CD14-positive monocyte (primary cell): Measurements from ENCODE around the gene ZNF221. TPM values are rescaled to one million over a fixed set of nuclear protein-coding genes. Genes with fewer than 3 reads are reported as not detected.

ENCODE experiments used
- DNase-seq, 3 donors: peaks; one replicate each; pipeline ENCODE4 v3.0.0-alpha.2; 2011 to 2022
- H2AFZ ChIP-seq: 2 replicates; pipeline ENCODE4 v1.6.0; 2012; ENCODE audit warnings: mild to moderate bottlenecking, low read depth, low read length, inconsistent platforms; ENCODE audit not compliant: insufficient read depth, poor library complexity, severe bottlenecking
- H3K27ac ChIP-seq, 2 donors: 1 replicate in 1 of 2; 2 replicates in 1 of 2; pipeline ENCODE4 v1.5.1; 2012 to 2013; ENCODE audit warnings: low read length in 2 of 2, control low read depth in 1 of 2, inconsistent platforms in 1 of 2, low read depth in 1 of 2, mild to moderate bottlenecking in 1 of 2
- H3K27me3 ChIP-seq, 2 donors: one replicate each; pipeline versions ENCODE4 v1.6.0 to v1.6.1; 2011 to 2013; ENCODE audit warnings: low read length in 2 of 2; ENCODE audit not compliant: control insufficient read depth in 2 of 2, insufficient read depth in 2 of 2
- H3K36me3 ChIP-seq, 2 donors: replicated peaks in 1 of 2; 1 replicate in 1 of 2; 2 replicates in 1 of 2; pipeline versions ENCODE4 v1.5.1 to v1.6.1; 2012 to 2013; ENCODE audit warnings: low read length in 2 of 2, control low read depth in 1 of 2, inconsistent platforms in 1 of 2, mild to moderate bottlenecking in 1 of 2; ENCODE audit not compliant: insufficient read depth in 2 of 2, control insufficient read depth in 1 of 2
- H3K4me1 ChIP-seq, 2 donors: 1 replicate in 1 of 2; 2 replicates in 1 of 2; pipeline versions ENCODE4 v1.5.1 to v1.6.1; 2012 to 2013; ENCODE audit warnings: low read length in 2 of 2, control low read depth in 1 of 2, inconsistent platforms in 1 of 2, mild to moderate bottlenecking in 1 of 2, moderate library complexity in 1 of 2; ENCODE audit not compliant: insufficient read depth in 2 of 2, control insufficient read depth in 1 of 2
- H3K4me2 ChIP-seq: replicated peaks from 2 replicates; pipeline ENCODE3; 2012; ENCODE audit warnings: low read length, moderate library complexity, mild to moderate bottlenecking; ENCODE audit not compliant: poor library complexity, severe bottlenecking; ENCODE audit errors: extremely low read depth
- H3K4me3 ChIP-seq, 3 experiments: fragments of 200-600 bp in 1 of 3; sonication (generic) in 1 of 3; replicated peaks in 1 of 3; 1 replicate in 2 of 3; 2 replicates in 1 of 3; pipeline ENCODE4 v1.5.1; 2011 to 2013; ENCODE audit warnings: low read length in 3 of 3, mild to moderate bottlenecking in 3 of 3, control low read depth in 2 of 3, low read depth in 2 of 3, inconsistent platforms in 1 of 3, moderate library complexity in 1 of 3
- H3K79me2 ChIP-seq: 2 replicates; pipeline ENCODE4 v1.6.0; 2012; ENCODE audit warnings: mild to moderate bottlenecking, control low read depth, inconsistent platforms, low read length, moderate library complexity; ENCODE audit not compliant: insufficient read depth
- H3K9ac ChIP-seq: 2 replicates; pipeline ENCODE4 v1.6.0; 2017; ENCODE audit warnings: low read length, mild to moderate bottlenecking; ENCODE audit not compliant: insufficient read depth, poor library complexity, severe bottlenecking
- H3K9me3 ChIP-seq, 2 donors: replicated peaks in 1 of 2; 1 replicate in 1 of 2; 2 replicates in 1 of 2; pipeline versions ENCODE4 v1.5.1 to v1.6.1; 2012 to 2013; ENCODE audit warnings: low read length in 2 of 2, control low read depth in 1 of 2; ENCODE audit not compliant: control insufficient read depth in 1 of 2, insufficient read depth in 1 of 2
- H4K20me1 ChIP-seq: 2 replicates; pipeline ENCODE4 v1.6.0; 2012; ENCODE audit warnings: mild to moderate bottlenecking, low read length, control low read depth, moderate library complexity; ENCODE audit not compliant: insufficient read depth
- H3K27ac Mint-ChIP-seq, 7 donors: one replicate each; pipeline ENCODE4 v1.8.0; 2020; ENCODE audit warnings: mild to moderate bottlenecking in 7 of 7, mixed read lengths in 7 of 7, moderate library complexity in 6 of 7, inconsistent platforms in 2 of 7
- H3K27me3 Mint-ChIP-seq, 3 donors: one replicate each; pipeline ENCODE4 v1.8.0; 2021 to 2022; ENCODE audit warnings: low read depth in 3 of 3, mild to moderate bottlenecking in 3 of 3, mixed read lengths in 3 of 3, moderate library complexity in 3 of 3, inconsistent platforms in 1 of 3
- H3K36me3 Mint-ChIP-seq, 2 donors: one replicate each; pipeline ENCODE4 v1.8.0; 2020; ENCODE audit warnings: mixed read lengths in 2 of 2, inconsistent platforms in 1 of 2, mild to moderate bottlenecking in 1 of 2
- H3K4me1 Mint-ChIP-seq: one replicate; pipeline ENCODE4 v1.8.0; 2020; ENCODE audit warnings: mild to moderate bottlenecking, mixed read lengths
- H3K4me3 Mint-ChIP-seq, 2 donors: one replicate each; pipeline ENCODE4 v1.8.0; 2020; ENCODE audit warnings: mild to moderate bottlenecking in 2 of 2, mixed read lengths in 2 of 2, moderate library complexity in 1 of 2
- H3K9me3 Mint-ChIP-seq, 7 donors: one replicate each; pipeline ENCODE4 v1.8.0; 2020 to 2022; ENCODE audit warnings: mixed read lengths in 7 of 7, mild to moderate bottlenecking in 6 of 7, moderate library complexity in 6 of 7, inconsistent platforms in 2 of 7
- CTCF ChIP-seq: fragments of 200-600 bp; IDR thresholded peaks from one replicate; pipeline ENCODE4 v1.8.0; 2022; ENCODE audit warnings: antibody characterized with exemption, mild to moderate bottlenecking
- WGBS: methylation state at CpG from one replicate; pipeline ENCODE4 v1.1.5; 2013; ENCODE audit warnings: missing lambda C conversion rate; ENCODE audit not compliant: insufficient coverage; 5-methylcytosine and 5-hydroxymethylcytosine counted together
- intact Hi-C, 2 donors: fragments of 100-400 bp; cut with micrococcal nuclease; formaldehyde crosslinking; loops; one replicate each; pipeline versions ENCODE4 v1.15.0 to v1.15.1; 2023
- polyA plus RNA-seq, 3 donors: library from polyadenylated mRNA; depleted of rRNA in 1 of 3; unstranded in 2 of 3; stranded (reverse) in 1 of 3; fragments of 300-500 nt in 2 of 3; fragments of >200 nt in 1 of 3; fragmentation: Illumina TruSeq in 2 of 3; gene quantifications; 1 replicate in 2 of 3; 2 replicates in 1 of 3; pipeline ENCODE4 v1.2.3, GENCODE V29; 2012 to 2021

ZNF221 gene
- polyA plus RNA-seq, 3 donors = 0.13 to 0.29 TPM; not detected in 1

- H3K9ac ChIP-seq = no peak overlapping the region
- peaks cover 4% of the 10 kb centered on the region for H3K79me2 ChIP-seq
- Mint-ChIP-seq H3K27ac (peak overlapping the region in 1 of 7 donors; percentile 78), H3K4me1 (peaks cover 11% of the 10 kb centered on the region), H3K36me3 (peaks cover under 1 to 14% of the 10 kb centered on the region in 2 donors), H3K9me3 (peaks cover 10 to 30% (median 15%) of the 10 kb centered on the region in 7 donors), H3K27me3 (no peaks in the 10 kb centered on the region), H3K4me3 (peak overlapping the region in 1 of 2 donors; percentile 35)
- H3K36me3 ChIP-seq = peaks cover 0 to 10% of the 10 kb centered on the region in 2 donors
- peaks cover 3 to 15% of the 10 kb centered on the region in 2 donors for H3K9me3 ChIP-seq
- intact Hi-C loops = no loop called here
- TF ChIP-seq CTCF = no peak
- H3K27ac ChIP-seq = peak overlapping the region in 1 of 2 donors; percentile 85
- no peaks in the 10 kb centered on the region for H4K20me1 ChIP-seq
- WGBS = no CpG with 5 or more reads among the region's 2 CpGs
- DNase-seq = no peak
- peaks cover 7 to 14% of the 10 kb centered on the region in 2 donors for H3K4me1 ChIP-seq
- no peaks in the 10 kb centered on the region for H3K27me3 ChIP-seq
- peak overlapping the region; percentile 92 for H3K4me2 ChIP-seq
- H2AFZ ChIP-seq = peak overlapping the region; percentile 92
- peak overlapping the region; percentile 85 to 93 (median 88) for H3K4me3 ChIP-seq
Measured at GRCh38 chr19:43983544-43983911, 32.5 kb downstream of the ZNF221 start.

- peaks cover 3 to 16% of the 10 kb centered on the region in 2 donors for H3K9me3 ChIP-seq
- Mint-ChIP-seq H3K27me3 (no peaks in the 10 kb centered on the region), H3K4me3 (peak within 1 kb of the TSS; percentile 97 to 98), H3K9me3 (peaks cover 15 to 25% (median 17%) of the 10 kb centered on the region in 7 donors), H3K4me1 (peaks cover 11% of the 10 kb centered on the region), H3K27ac (peak within 1 kb of the TSS; percentile 78 to 96 (median 90)), H3K36me3 (peaks cover 6 to 19% of the 10 kb centered on the region in 2 donors)
- H3K4me2 ChIP-seq = peak within 1 kb of the TSS; percentile 92
- peaks cover 7 to 14% of the 10 kb centered on the region in 2 donors for H3K4me1 ChIP-seq
- peaks cover 3 to 15% of the 10 kb centered on the region in 2 donors for H3K36me3 ChIP-seq
- H3K27me3 ChIP-seq = no peaks in the 10 kb centered on the region
- H3K79me2 ChIP-seq = peaks cover 4% of the 10 kb centered on the region
- peak within 1 kb of the TSS; percentile 3 to 85 for H3K27ac ChIP-seq
- WGBS = 0% methylated on average over 26 of the region's 40 CpGs
- peak within 1 kb of the TSS; percentile 72 for H3K9ac ChIP-seq
- peak within 1 kb of the TSS; percentile 85 to 93 (median 88) for H3K4me3 ChIP-seq
- H4K20me1 ChIP-seq = no peaks in the 10 kb centered on the region
- H2AFZ ChIP-seq = peak within 1 kb of the TSS; percentile 92
- intact Hi-C loops = no loop called here
- no peak for TF ChIP-seq CTCF
- peak; percentile 74 to 84 (median 83) for DNase-seq
Measured at GRCh38 chr19:43983912-43984686, 33.1 kb downstream of the ZNF221 start, which contains the start of gene ZNF155. Gene ZNF155, plus strand, starts transcription at chr19:43984188. Its CDS starts 4,356 bp downstream, at chr19:43988544.
